Measurements from ENCODE around the gene WNT8B. TPM values are rescaled to one million over a fixed set of nuclear protein-coding genes. Genes with fewer than 3 reads are reported as not detected.

The WNT8B gene
- total RNA-seq, 1 experiment from 2014 or later: not detected

DNA sequence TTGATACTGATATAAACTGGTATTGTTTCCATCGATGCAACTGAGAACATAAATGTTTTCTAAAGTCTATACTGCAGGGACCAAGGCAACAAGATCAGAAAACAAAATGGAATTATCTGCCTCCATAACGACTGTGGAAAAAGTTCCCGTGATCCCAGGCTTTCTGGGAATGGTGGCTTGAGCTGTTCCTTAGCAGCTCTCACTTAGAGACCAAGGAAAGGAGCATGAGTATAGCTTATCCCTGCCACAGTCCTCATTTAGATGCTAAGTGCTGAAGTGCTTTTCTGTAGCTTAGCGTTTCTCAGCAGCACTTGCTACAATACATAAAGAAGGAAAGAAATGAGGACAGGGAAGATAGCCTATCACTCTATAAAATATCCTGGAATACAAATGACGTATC, 5.5 kb downstream of the WNT8B start:
- intact Hi-C loops (cut with micrococcal nuclease; ENCODE audit: unreplicated experiment): no loop called here
- Mint-ChIP-seq H3K27ac (ENCODE audit: unreplicated experiment) (no peak overlapping the region), H3K36me3 (ENCODE audit: insufficient read depth, unreplicated experiment) (no peaks in the 10 kb centered on the region), H3K9me3 (ENCODE audit: low read depth, unreplicated experiment) (no peaks in the 10 kb centered on the region), H3K27me3 (ENCODE audit: unreplicated experiment) (peaks cover 68% of the 10 kb centered on the region), H3K4me1 (ENCODE audit: low read depth, unreplicated experiment) (no peaks in the 10 kb centered on the region), H3K4me3 (ENCODE audit: low read depth, unreplicated experiment) (no peak overlapping the region)
- BruUV-seq (replicated peaks): no TSS peak
- TF ChIP-seq, protein P1, sequence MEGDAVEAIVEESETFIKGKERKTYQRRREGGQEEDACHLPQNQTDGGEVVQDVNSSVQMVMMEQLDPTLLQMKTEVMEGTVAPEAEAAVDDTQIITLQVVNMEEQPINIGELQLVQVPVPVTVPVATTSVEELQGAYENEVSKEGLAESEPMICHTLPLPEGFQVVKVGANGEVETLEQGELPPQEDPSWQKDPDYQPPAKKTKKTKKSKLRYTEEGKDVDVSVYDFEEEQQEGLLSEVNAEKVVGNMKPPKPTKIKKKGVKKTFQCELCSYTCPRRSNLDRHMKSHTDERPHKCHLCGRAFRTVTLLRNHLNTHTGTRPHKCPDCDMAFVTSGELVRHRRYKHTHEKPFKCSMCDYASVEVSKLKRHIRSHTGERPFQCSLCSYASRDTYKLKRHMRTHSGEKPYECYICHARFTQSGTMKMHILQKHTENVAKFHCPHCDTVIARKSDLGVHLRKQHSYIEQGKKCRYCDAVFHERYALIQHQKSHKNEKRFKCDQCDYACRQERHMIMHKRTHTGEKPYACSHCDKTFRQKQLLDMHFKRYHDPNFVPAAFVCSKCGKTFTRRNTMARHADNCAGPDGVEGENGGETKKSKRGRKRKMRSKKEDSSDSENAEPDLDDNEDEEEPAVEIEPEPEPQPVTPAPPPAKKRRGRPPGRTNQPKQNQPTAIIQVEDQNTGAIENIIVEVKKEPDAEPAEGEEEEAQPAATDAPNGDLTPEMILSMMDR (IDR thresholded peaks at IDR 0.05; ENCODE audit: unreplicated experiment): no peak
- CTCF ChIA-PET: interaction anchor here (1.8 kb wide), 1 partner anchor 14 kb away, joined by 4 read pairs; no protein-coding TSS in a partner anchor
- no peak for DNase-seq

DNA sequence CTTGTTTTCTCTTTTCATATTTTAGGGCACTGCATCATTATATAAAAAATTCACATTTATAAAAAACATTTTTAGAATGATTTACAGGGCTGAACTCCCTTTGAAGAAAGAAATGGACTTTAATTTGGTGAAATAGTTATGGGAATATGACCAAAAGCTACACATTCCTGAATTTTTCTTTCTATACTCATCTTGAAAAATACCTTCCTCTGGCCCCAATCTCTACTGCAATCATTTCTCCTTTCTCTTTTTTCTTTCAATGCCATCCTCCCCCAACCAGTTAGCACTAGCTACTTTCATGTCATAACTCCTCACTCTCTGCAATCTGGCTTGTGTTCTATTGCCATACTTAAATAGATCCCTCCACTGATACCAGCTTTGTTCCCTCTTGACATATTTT, 6.2 kb downstream of the WNT8B start:
- H3K4me1 Mint-ChIP-seq (ENCODE audit: low read depth, unreplicated experiment): no peaks in the 10 kb centered on the region
- H3K27ac Mint-ChIP-seq (ENCODE audit: unreplicated experiment): no peak overlapping the region
- intact Hi-C loops (cut with micrococcal nuclease; ENCODE audit: unreplicated experiment): no loop called here
- TF ChIP-seq, protein P1 (IDR thresholded peaks at IDR 0.05; ENCODE audit: unreplicated experiment): no peak
- H3K4me3 Mint-ChIP-seq (ENCODE audit: low read depth, unreplicated experiment): no peak overlapping the region
- DNase-seq: no peak
- no TSS peak for BruUV-seq (replicated peaks)
- CTCF ChIA-PET: interaction anchor here (1.8 kb wide), 1 partner anchor 14 kb away, joined by 4 read pairs; no protein-coding TSS in a partner anchor
- H3K9me3 Mint-ChIP-seq (ENCODE audit: low read depth, unreplicated experiment): no peaks in the 10 kb centered on the region
- no peaks in the 10 kb centered on the region for H3K36me3 Mint-ChIP-seq (ENCODE audit: insufficient read depth, unreplicated experiment)
- peaks cover 75% of the 10 kb centered on the region for H3K27me3 Mint-ChIP-seq (ENCODE audit: unreplicated experiment)

DNA sequence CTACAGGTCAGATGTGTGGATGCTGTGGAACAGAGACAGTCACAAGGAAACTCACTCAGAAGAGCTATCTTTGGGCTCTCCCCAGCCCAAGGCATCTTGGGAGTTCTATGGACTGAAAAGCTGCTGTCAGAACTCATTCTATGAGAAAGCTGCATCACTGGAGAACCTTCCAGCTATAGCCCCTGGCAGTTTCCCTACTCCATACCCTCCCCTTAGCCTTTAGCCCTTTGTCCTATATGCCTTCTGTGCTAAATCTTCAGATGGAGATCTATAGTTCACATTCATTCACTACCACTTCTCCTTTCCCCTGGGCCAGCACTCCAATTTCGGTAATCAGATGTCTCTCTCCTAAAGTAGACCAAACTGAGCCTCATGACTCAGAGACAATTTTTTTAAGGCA, 6.9 kb downstream of the WNT8B start:
- H3K36me3 Mint-ChIP-seq (ENCODE audit: insufficient read depth, unreplicated experiment): no peaks in the 10 kb centered on the region
- H3K27me3 Mint-ChIP-seq (ENCODE audit: unreplicated experiment): peaks cover 80% of the 10 kb centered on the region
- no peak overlapping the region for H3K4me3 Mint-ChIP-seq (ENCODE audit: low read depth, unreplicated experiment)
- TF ChIP-seq, protein P1 (IDR thresholded peaks at IDR 0.05; ENCODE audit: unreplicated experiment): no peak
- CTCF ChIA-PET: no interaction called here
- no peaks in the 10 kb centered on the region for H3K4me1 Mint-ChIP-seq (ENCODE audit: low read depth, unreplicated experiment)
- no peak overlapping the region for H3K27ac Mint-ChIP-seq (ENCODE audit: unreplicated experiment)
- no peak for DNase-seq
- intact Hi-C loops (cut with micrococcal nuclease; ENCODE audit: unreplicated experiment): no loop called here
- no TSS peak for BruUV-seq (replicated peaks)
- H3K9me3 Mint-ChIP-seq (ENCODE audit: low read depth, unreplicated experiment): no peaks in the 10 kb centered on the region

DNA sequence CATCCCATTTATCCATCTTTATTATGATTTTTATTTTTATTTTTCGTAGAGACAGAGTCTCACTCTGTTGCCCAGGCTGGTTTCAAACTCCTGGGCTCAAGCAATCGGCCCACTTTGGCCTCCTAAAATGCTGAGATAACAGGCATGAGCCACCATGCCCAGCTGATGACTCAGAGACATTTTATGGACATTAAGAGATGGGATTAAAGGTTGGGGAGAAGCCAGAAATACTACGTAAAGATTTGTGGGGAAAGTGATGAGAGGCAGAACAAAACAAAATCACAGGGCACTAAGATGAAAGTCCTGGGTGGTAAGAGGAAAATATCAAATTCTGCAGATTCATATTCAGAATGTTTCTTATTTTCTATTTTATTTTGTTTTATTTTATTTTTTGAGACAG, 7.6 kb downstream of the WNT8B start:
- CTCF ChIA-PET: no interaction called here
- TF ChIP-seq, protein P1 (IDR thresholded peaks at IDR 0.05; ENCODE audit: unreplicated experiment): no peak
- Mint-ChIP-seq H3K27ac (ENCODE audit: unreplicated experiment) (no peak overlapping the region), H3K36me3 (ENCODE audit: insufficient read depth, unreplicated experiment) (no peaks in the 10 kb centered on the region), H3K4me1 (ENCODE audit: low read depth, unreplicated experiment) (no peaks in the 10 kb centered on the region), H3K27me3 (ENCODE audit: unreplicated experiment) (peaks cover 73% of the 10 kb centered on the region), H3K9me3 (ENCODE audit: low read depth, unreplicated experiment) (no peaks in the 10 kb centered on the region), H3K4me3 (ENCODE audit: low read depth, unreplicated experiment) (no peak overlapping the region)
- intact Hi-C loops (cut with micrococcal nuclease; ENCODE audit: unreplicated experiment): no loop called here
- no TSS peak for BruUV-seq (replicated peaks)
- no peak for DNase-seq
